ENCODE measurements around the gene NT5M.

Gene NT5M

GRCh38 chr17:17320188-17320910 lies 17.2 kb downstream of the NT5M start:
- no peak overlapping the region for H2BK15ac ChIP-seq (ENCODE audit: low read length)
- H3K23ac ChIP-seq (ENCODE audit: low read depth, low read length, poor library complexity): peak overlapping the region; percentile 32
- H4K91ac ChIP-seq (ENCODE audit: low read depth, low read length, poor library complexity): no peak overlapping the region
- H2AK5ac ChIP-seq (ENCODE audit: low read depth, low read length): no peak overlapping the region
- H3K4me2 ChIP-seq (ENCODE audit: insufficient read depth, low read length, poor library complexity, severe bottlenecking): no peak overlapping the region
- H3K14ac ChIP-seq (ENCODE audit: low read length): no peak overlapping the region
- no peak overlapping the region for H3K9ac ChIP-seq (ENCODE audit: low read depth, low read length, poor library complexity)
- DNase-seq (ENCODE audit: low spot score): no peak
- no peaks in the 10 kb centered on the region for H3K79me1 ChIP-seq (ENCODE audit: low read depth, low read length)
- no peak overlapping the region for H2AFZ ChIP-seq (ENCODE audit: low read length)
- peaks cover 0 to 2% of the 10 kb centered on the region in 2 donors for H3K9me3 ChIP-seq (replicated peaks in 1 of 2; ENCODE audit: control insufficient read depth in 2 of 2, insufficient read depth in 1 of 2, low read depth in 1 of 2, low read length in 2 of 2)
- H3K27ac ChIP-seq (replicated peaks; ENCODE audit: low read length): no peak overlapping the region
- no CpG with 5 or more reads among the region's 16 CpGs for WGBS, 2 donors (ENCODE audit: extremely low coverage in 2 of 2, insufficient read length in 2 of 2, insufficient replicate concordance in 1 of 2)
- no peaks in the 10 kb centered on the region for H3K4me1 ChIP-seq (ENCODE audit: control insufficient read depth in 2 of 2, insufficient read depth in 1 of 2, low read depth in 1 of 2, low read length in 2 of 2)
- no peak overlapping the region for H2BK5ac ChIP-seq (ENCODE audit: low read length)
- peaks cover 0 to 12% of the 10 kb centered on the region in 2 donors for H3K36me3 ChIP-seq (replicated peaks in 1 of 2; ENCODE audit: control insufficient read depth in 2 of 2, insufficient read depth in 2 of 2, low read length in 2 of 2)
- no peak overlapping the region for H2BK12ac ChIP-seq (ENCODE audit: low read length)
- peak overlapping the region in 1 of 2 donors; percentile 15 for H3K4me3 ChIP-seq (ENCODE audit: low read length in 2 of 2)
- no peak overlapping the region for H4K8ac ChIP-seq (ENCODE audit: low read depth, low read length)
- no peak overlapping the region for H3K4ac ChIP-seq (ENCODE audit: low read length)
- H3K27me3 ChIP-seq (ENCODE audit: control insufficient read depth in 3 of 3, insufficient read depth in 3 of 3, low read depth in 1 of 3, low read length in 3 of 3): no peaks in the 10 kb centered on the region
- H3K18ac ChIP-seq (ENCODE audit: low read length): no peak overlapping the region
- H2BK120ac ChIP-seq (ENCODE audit: low read depth, low read length): no peak overlapping the region

GRCh38 chr17:17320911-17321220 lies 17.7 kb downstream of the NT5M start:
- Histone ChIP-seq H3K79me1 (ENCODE audit: low read depth, low read length) (no peaks in the 10 kb centered on the region), H3K9me3 (replicated peaks in 1 of 2; ENCODE audit: control insufficient read depth in 2 of 2, insufficient read depth in 1 of 2, low read depth in 1 of 2, low read length in 2 of 2) (peaks cover 0 to 2% of the 10 kb centered on the region in 2 donors), H3K4me1 (ENCODE audit: control insufficient read depth in 2 of 2, insufficient read depth in 1 of 2, low read depth in 1 of 2, low read length in 2 of 2) (no peaks in the 10 kb centered on the region), H3K18ac (ENCODE audit: low read length) (no peak overlapping the region), H3K4me3 (ENCODE audit: low read length in 2 of 2) (peak overlapping the region in 1 of 2 donors; percentile 15), H3K36me3 (replicated peaks in 1 of 2; ENCODE audit: control insufficient read depth in 2 of 2, insufficient read depth in 2 of 2, low read length in 2 of 2) (peaks cover 0 to 12% of the 10 kb centered on the region in 2 donors), H2BK120ac (ENCODE audit: low read depth, low read length) (no peak overlapping the region), H3K4me2 (ENCODE audit: insufficient read depth, low read length, poor library complexity, severe bottlenecking) (no peak overlapping the region), H2AFZ (ENCODE audit: low read length) (no peak overlapping the region), H4K8ac (ENCODE audit: low read depth, low read length) (no peak overlapping the region), H2BK15ac (ENCODE audit: low read length) (no peak overlapping the region), H3K9ac (ENCODE audit: low read depth, low read length, poor library complexity) (no peak overlapping the region), H3K4ac (ENCODE audit: low read length) (no peak overlapping the region), H3K23ac (ENCODE audit: low read depth, low read length, poor library complexity) (peak overlapping the region; percentile 32), H2BK5ac (ENCODE audit: low read length) (no peak overlapping the region), H3K14ac (ENCODE audit: low read length) (no peak overlapping the region), H3K27ac (replicated peaks; ENCODE audit: low read length) (no peak overlapping the region), H4K91ac (ENCODE audit: low read depth, low read length, poor library complexity) (no peak overlapping the region), H2AK5ac (ENCODE audit: low read depth, low read length) (no peak overlapping the region), H2BK12ac (ENCODE audit: low read length) (no peak overlapping the region), H3K27me3 (ENCODE audit: control insufficient read depth in 3 of 3, insufficient read depth in 3 of 3, low read depth in 1 of 3, low read length in 3 of 3) (no peaks in the 10 kb centered on the region)
- DNase-seq (ENCODE audit: low spot score): no peak
- WGBS, 2 donors (ENCODE audit: extremely low coverage in 2 of 2, insufficient read length in 2 of 2, insufficient replicate concordance in 1 of 2): no CpG with 5 or more reads among the region's 10 CpGs

- Histone ChIP-seq H4K8ac (ENCODE audit: low read depth, low read length) (no peak overlapping the region), H2BK12ac (ENCODE audit: low read length) (no peak overlapping the region), H3K79me1 (ENCODE audit: low read depth, low read length) (no peaks in the 10 kb centered on the region), H3K23ac (ENCODE audit: low read depth, low read length, poor library complexity) (no peak overlapping the region), H2AK5ac (ENCODE audit: low read depth, low read length) (no peak overlapping the region), H3K4me3 (ENCODE audit: low read length in 2 of 2) (no peak overlapping the region), H3K18ac (ENCODE audit: low read length) (no peak overlapping the region), H3K9me3 (replicated peaks in 1 of 2; ENCODE audit: control insufficient read depth in 2 of 2, insufficient read depth in 1 of 2, low read depth in 1 of 2, low read length in 2 of 2) (peaks cover 0 to 2% of the 10 kb centered on the region in 2 donors), H2BK15ac (ENCODE audit: low read length) (no peak overlapping the region), H2BK5ac (ENCODE audit: low read length) (no peak overlapping the region), H3K4ac (ENCODE audit: low read length) (no peak overlapping the region), H2AFZ (ENCODE audit: low read length) (no peak overlapping the region), H3K27me3 (ENCODE audit: control insufficient read depth in 3 of 3, insufficient read depth in 3 of 3, low read depth in 1 of 3, low read length in 3 of 3) (no peaks in the 10 kb centered on the region), H2BK120ac (ENCODE audit: low read depth, low read length) (no peak overlapping the region), H3K9ac (ENCODE audit: low read depth, low read length, poor library complexity) (peak overlapping the region; percentile 37), H3K4me2 (ENCODE audit: insufficient read depth, low read length, poor library complexity, severe bottlenecking) (no peak overlapping the region), H3K36me3 (replicated peaks in 1 of 2; ENCODE audit: control insufficient read depth in 2 of 2, insufficient read depth in 2 of 2, low read length in 2 of 2) (peaks cover 0 to 15% of the 10 kb centered on the region in 2 donors), H3K4me1 (ENCODE audit: control insufficient read depth in 2 of 2, insufficient read depth in 1 of 2, low read depth in 1 of 2, low read length in 2 of 2) (no peaks in the 10 kb centered on the region), H3K14ac (ENCODE audit: low read length) (no peak overlapping the region), H3K27ac (replicated peaks; ENCODE audit: low read length) (no peak overlapping the region), H4K91ac (ENCODE audit: low read depth, low read length, poor library complexity) (no peak overlapping the region)
- no peak for DNase-seq (ENCODE audit: low spot score)
- WGBS, 2 donors (ENCODE audit: extremely low coverage in 2 of 2, insufficient read length in 2 of 2, insufficient replicate concordance in 1 of 2): no CpG with 5 or more reads among the region's 11 CpGs
Observed at GRCh38 chr17:17321356-17322025, 18.3 kb downstream of the NT5M start.

Data from neuronal stem cell (in vitro differentiated cells).